Mesendoderm (in vitro differentiated cells): ENCODE data around the gene CDHR1.
A peak's percentile ranks its signal among the peaks of the same experiment; 100 is the strongest.

Experiments used
- DNase-seq: peaks from one replicate; pipeline ENCODE4 v3.0.0; 2013
- H2AK5ac ChIP-seq: 2 replicates; pipeline ENCODE4 v1.6.1; 2013; ENCODE audit warnings: low read length, inconsistent platforms
- H2BK120ac ChIP-seq: 2 replicates; pipeline ENCODE4 v1.6.1; 2013; ENCODE audit warnings: low read depth, mild to moderate bottlenecking, low read length, moderate library complexity, mixed read lengths
- H2BK15ac ChIP-seq: replicated peaks from 2 replicates; pipeline ENCODE4 v1.6.1; 2013; ENCODE audit warnings: low read depth, mild to moderate bottlenecking, moderate library complexity
- H2BK5ac ChIP-seq: 2 replicates; pipeline ENCODE4 v1.6.1; 2013; ENCODE audit warnings: low read length, inconsistent platforms
- H3K18ac ChIP-seq: 2 replicates; pipeline ENCODE4 v1.6.1; 2013; ENCODE audit warnings: mild to moderate bottlenecking, low read length, mixed read lengths
- H3K23ac ChIP-seq: one replicate; pipeline ENCODE4 v1.6.1; 2013; ENCODE audit warnings: low read length
- H3K27ac ChIP-seq: 2 replicates; pipeline ENCODE4 v1.5.1; 2013; ENCODE audit warnings: low read depth, mild to moderate bottlenecking, inconsistent platforms, low read length, moderate library complexity
- H3K27me3 ChIP-seq: 2 replicates; pipeline ENCODE4 v1.6.1; 2013; ENCODE audit warnings: low read length, control low read depth, mild to moderate bottlenecking, inconsistent platforms; ENCODE audit not compliant: insufficient read depth, poor library complexity
- H3K36me3 ChIP-seq: 2 replicates; pipeline ENCODE4 v1.6.1; 2013; ENCODE audit warnings: low read length, inconsistent platforms; ENCODE audit not compliant: control insufficient read depth, insufficient read depth
- H3K4ac ChIP-seq: one replicate; pipeline ENCODE4 v1.6.1; 2013; ENCODE audit warnings: low read depth, mild to moderate bottlenecking, low read length, moderate library complexity
- H3K4me1 ChIP-seq: 2 replicates; pipeline ENCODE4 v1.6.1; 2013; ENCODE audit warnings: low read depth, low read length, inconsistent platforms; ENCODE audit not compliant: control insufficient read depth
- H3K4me2 ChIP-seq: 2 replicates; pipeline ENCODE4 v1.6.1; 2013; ENCODE audit warnings: low read length
- H3K4me3 ChIP-seq: 2 replicates; pipeline ENCODE4 v1.5.1; 2013; ENCODE audit warnings: mild to moderate bottlenecking, low read length
- H3K56ac ChIP-seq: one replicate; pipeline ENCODE4 v1.6.1; 2013; ENCODE audit warnings: low read length
- H3K79me1 ChIP-seq: 2 replicates; pipeline ENCODE4 v1.6.1; 2013; ENCODE audit warnings: low read length, inconsistent platforms
- H3K79me2 ChIP-seq: 2 replicates; pipeline ENCODE4 v1.6.1; 2013; ENCODE audit warnings: mild to moderate bottlenecking, low read length; ENCODE audit not compliant: control insufficient read depth, insufficient read depth
- H3K9ac ChIP-seq: 2 replicates; pipeline ENCODE4 v1.6.1; 2013; ENCODE audit warnings: low read length, inconsistent platforms
- H4K5ac ChIP-seq: one replicate; pipeline ENCODE4 v1.6.1; 2013; ENCODE audit warnings: low read length
- H4K8ac ChIP-seq: one replicate; pipeline ENCODE4 v1.6.1; 2013; ENCODE audit warnings: low read depth, mild to moderate bottlenecking, control low read depth, low read length, moderate library complexity
- WGBS: extraction: QIAGEN DNeasy Blood & Tissue Kit; methylation state at CpG from one replicate; pipeline ENCODE4 v1.1.7; 2013; ENCODE audit warnings: low lambda C conversion rate, missing lambda C conversion rate; ENCODE audit not compliant: insufficient coverage; ENCODE audit errors: extremely low coverage; 5-methylcytosine and 5-hydroxymethylcytosine counted together

Gene CDHR1

GRCh38 chr10:84208023-84208422 lies 13.7 kb downstream of the CDHR1 start:
- WGBS, result no CpG with 5 or more reads among the region's 10 CpGs
- Histone ChIP-seq H2BK5ac (no peak overlapping the region), H3K4me3 (no peak overlapping the region), H4K8ac (no peak overlapping the region), H3K18ac (no peak overlapping the region), H3K27ac (no peak overlapping the region), H3K79me2 (no peaks in the 10 kb centered on the region), H3K56ac (no peak overlapping the region), H3K79me1 (no peaks in the 10 kb centered on the region), H3K4me1 (no peaks in the 10 kb centered on the region), H4K5ac (no peak overlapping the region), H3K27me3 (no peaks in the 10 kb centered on the region), H3K23ac (no peak overlapping the region), H2AK5ac (no peak overlapping the region), H3K9ac (no peak overlapping the region), H3K36me3 (no peaks in the 10 kb centered on the region), H3K4me2 (no peak overlapping the region), H2BK15ac (no peak overlapping the region), H3K4ac (no peak overlapping the region), H2BK120ac (no peak overlapping the region)
- DNase-seq, result no peak

GRCh38 chr10:84211566-84211965 lies 17.2 kb downstream of the CDHR1 start:
- H3K23ac ChIP-seq, result peak overlapping the region; percentile 35
- no peak overlapping the region for H4K5ac ChIP-seq
- no peak overlapping the region for H2BK5ac ChIP-seq
- no peaks in the 10 kb centered on the region for H3K36me3 ChIP-seq
- H3K18ac ChIP-seq, result no peak overlapping the region
- no peak for DNase-seq
- no peak overlapping the region for H2AK5ac ChIP-seq
- H3K79me2 ChIP-seq, result no peaks in the 10 kb centered on the region
- no peak overlapping the region for H3K9ac ChIP-seq
- H3K4me2 ChIP-seq, result no peak overlapping the region
- H3K27me3 ChIP-seq, result no peaks in the 10 kb centered on the region
- H2BK15ac ChIP-seq, result no peak overlapping the region
- no peak overlapping the region for H3K4ac ChIP-seq
- WGBS, result no CpG with 5 or more reads among the region's 2 CpGs
- no peak overlapping the region for H3K4me3 ChIP-seq
- H3K56ac ChIP-seq, result no peak overlapping the region
- no peaks in the 10 kb centered on the region for H3K79me1 ChIP-seq
- no peak overlapping the region for H4K8ac ChIP-seq
- H3K4me1 ChIP-seq, result no peaks in the 10 kb centered on the region
- H3K27ac ChIP-seq, result no peak overlapping the region
- no peak overlapping the region for H2BK120ac ChIP-seq

DNA sequence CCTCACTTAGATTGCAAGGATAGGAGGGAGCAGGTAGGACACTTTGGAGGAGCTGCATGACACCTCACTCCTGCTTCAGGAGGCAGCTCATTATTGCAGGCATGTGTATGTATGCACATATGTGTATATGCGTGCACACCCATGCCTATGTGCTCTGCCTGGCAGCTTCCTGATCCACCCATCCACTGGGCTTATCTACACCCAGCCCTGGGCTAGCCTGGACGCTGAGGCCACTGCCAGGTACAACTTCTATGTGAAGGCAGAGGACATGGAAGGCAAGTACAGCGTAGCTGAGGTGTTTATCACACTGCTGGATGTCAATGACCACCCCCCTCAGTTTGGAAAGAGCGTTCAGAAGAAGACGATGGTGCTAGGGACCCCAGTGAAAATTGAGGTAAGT lies 17.7 kb downstream of the CDHR1 start:
- H3K23ac ChIP-seq, result no peak overlapping the region
- no peaks in the 10 kb centered on the region for H3K79me1 ChIP-seq
- H3K27me3 ChIP-seq, result no peaks in the 10 kb centered on the region
- H3K9ac ChIP-seq, result no peak overlapping the region
- DNase-seq, result no peak
- H2BK120ac ChIP-seq, result no peak overlapping the region
- H3K4me1 ChIP-seq, result no peaks in the 10 kb centered on the region
- H3K27ac ChIP-seq, result no peak overlapping the region
- H4K5ac ChIP-seq, result no peak overlapping the region
- H3K4ac ChIP-seq, result no peak overlapping the region
- H3K4me3 ChIP-seq, result no peak overlapping the region
- no peak overlapping the region for H3K56ac ChIP-seq
- H2BK5ac ChIP-seq, result no peak overlapping the region
- H2AK5ac ChIP-seq, result no peak overlapping the region
- H3K36me3 ChIP-seq, result no peaks in the 10 kb centered on the region
- no CpG with 5 or more reads among the region's 5 CpGs for WGBS
- no peak overlapping the region for H2BK15ac ChIP-seq
- H3K79me2 ChIP-seq, result no peaks in the 10 kb centered on the region
- H3K4me2 ChIP-seq, result no peak overlapping the region
- no peak overlapping the region for H4K8ac ChIP-seq
- no peak overlapping the region for H3K18ac ChIP-seq

GRCh38 chr10:84213076-84213475 lies 18.7 kb downstream of the CDHR1 start:
- Histone ChIP-seq H2BK120ac (no peak overlapping the region), H3K4me3 (no peak overlapping the region), H3K79me1 (no peaks in the 10 kb centered on the region), H3K4me1 (no peaks in the 10 kb centered on the region), H3K23ac (no peak overlapping the region), H3K56ac (no peak overlapping the region), H2BK5ac (no peak overlapping the region), H3K4ac (no peak overlapping the region), H3K36me3 (no peaks in the 10 kb centered on the region), H3K9ac (no peak overlapping the region), H3K18ac (no peak overlapping the region), H4K8ac (no peak overlapping the region), H2BK15ac (no peak overlapping the region), H3K4me2 (no peak overlapping the region), H3K27me3 (no peaks in the 10 kb centered on the region), H2AK5ac (no peak overlapping the region), H3K27ac (no peak overlapping the region), H3K79me2 (no peaks in the 10 kb centered on the region), H4K5ac (no peak overlapping the region)
- WGBS, result no CpG with 5 or more reads among the region's 11 CpGs
- no peak for DNase-seq

DNA sequence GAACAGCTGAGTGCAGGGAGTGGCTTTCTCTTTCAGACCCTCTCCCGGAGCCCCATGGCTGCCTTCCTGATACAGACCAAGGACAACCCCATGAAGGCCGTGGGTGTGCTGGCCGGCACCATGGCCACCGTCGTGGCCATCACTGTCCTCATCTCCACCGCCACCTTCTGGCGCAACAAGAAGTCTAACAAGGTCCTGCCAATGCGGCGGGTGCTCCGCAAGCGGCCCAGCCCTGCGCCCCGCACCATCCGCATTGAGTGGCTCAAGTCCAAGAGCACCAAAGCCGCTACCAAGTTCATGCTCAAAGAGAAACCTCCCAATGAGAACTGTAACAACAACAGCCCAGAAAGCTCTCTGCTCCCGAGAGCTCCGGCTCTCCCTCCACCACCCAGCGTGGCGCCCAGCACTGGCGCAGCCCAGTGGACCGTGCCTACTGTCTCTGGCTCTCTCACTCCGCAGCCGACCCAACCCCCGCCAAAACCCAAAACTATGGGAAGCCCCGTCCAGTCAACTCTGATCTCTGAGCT lies 19.8 kb downstream of the CDHR1 start:
- Histone ChIP-seq H4K8ac (no peak overlapping the region), H3K4me3 (no peak overlapping the region), H2BK15ac (no peak overlapping the region), H3K18ac (no peak overlapping the region), H3K79me2 (no peaks in the 10 kb centered on the region), H3K23ac (no peak overlapping the region), H2BK5ac (no peak overlapping the region), H3K4ac (no peak overlapping the region), H3K56ac (no peak overlapping the region), H3K27ac (no peak overlapping the region), H3K4me1 (no peaks in the 10 kb centered on the region), H3K4me2 (no peak overlapping the region), H3K36me3 (no peaks in the 10 kb centered on the region), H2BK120ac (no peak overlapping the region), H3K9ac (no peak overlapping the region), H3K27me3 (no peaks in the 10 kb centered on the region), H4K5ac (no peak overlapping the region), H3K79me1 (no peaks in the 10 kb centered on the region), H2AK5ac (no peak overlapping the region)
- no CpG with 5 or more reads among the region's 25 CpGs for WGBS
- no peak for DNase-seq

GRCh38 chr10:84214612-84215235 lies 20.4 kb downstream of the CDHR1 start:
- WGBS, result no CpG with 5 or more reads among the region's 12 CpGs
- Histone ChIP-seq H3K4me2 (no peak overlapping the region), H2BK15ac (no peak overlapping the region), H3K56ac (no peak overlapping the region), H3K27ac (no peak overlapping the region), H2BK120ac (no peak overlapping the region), H3K4ac (no peak overlapping the region), H2BK5ac (no peak overlapping the region), H3K27me3 (no peaks in the 10 kb centered on the region), H3K36me3 (no peaks in the 10 kb centered on the region), H3K79me2 (no peaks in the 10 kb centered on the region), H3K23ac (no peak overlapping the region), H3K9ac (no peak overlapping the region), H4K5ac (no peak overlapping the region), H3K4me3 (no peak overlapping the region), H3K18ac (no peak overlapping the region), H4K8ac (no peak overlapping the region), H3K79me1 (no peaks in the 10 kb centered on the region), H2AK5ac (no peak overlapping the region), H3K4me1 (no peaks in the 10 kb centered on the region)
- peak; percentile 82 for DNase-seq
